Fibroblast of lung (primary cell): Measurements from ENCODE around the gene RYR1.

Source experiments
- EZH2 ChIP-seq: IDR thresholded peaks from 2 replicates; pipeline ENCODE4 v1.5.1; 2012; ENCODE audit warnings: low read length, control low read depth, mild to moderate bottlenecking; ENCODE audit errors: missing control alignments
- TF ChIP-seq, protein P1 (sequence below), 2 donors: IDR thresholded peaks in 1 of 2; conservative IDR thresholded peaks in 1 of 2; 1 replicate in 1 of 2; 2 replicates in 1 of 2; pipeline ENCODE4 v1.5.1; 2011 to 2012; ENCODE audit warnings: low read length in 2 of 2, control low read depth in 1 of 2, inconsistent platforms in 1 of 2, low read depth in 1 of 2, mild to moderate bottlenecking in 1 of 2

DNA sequence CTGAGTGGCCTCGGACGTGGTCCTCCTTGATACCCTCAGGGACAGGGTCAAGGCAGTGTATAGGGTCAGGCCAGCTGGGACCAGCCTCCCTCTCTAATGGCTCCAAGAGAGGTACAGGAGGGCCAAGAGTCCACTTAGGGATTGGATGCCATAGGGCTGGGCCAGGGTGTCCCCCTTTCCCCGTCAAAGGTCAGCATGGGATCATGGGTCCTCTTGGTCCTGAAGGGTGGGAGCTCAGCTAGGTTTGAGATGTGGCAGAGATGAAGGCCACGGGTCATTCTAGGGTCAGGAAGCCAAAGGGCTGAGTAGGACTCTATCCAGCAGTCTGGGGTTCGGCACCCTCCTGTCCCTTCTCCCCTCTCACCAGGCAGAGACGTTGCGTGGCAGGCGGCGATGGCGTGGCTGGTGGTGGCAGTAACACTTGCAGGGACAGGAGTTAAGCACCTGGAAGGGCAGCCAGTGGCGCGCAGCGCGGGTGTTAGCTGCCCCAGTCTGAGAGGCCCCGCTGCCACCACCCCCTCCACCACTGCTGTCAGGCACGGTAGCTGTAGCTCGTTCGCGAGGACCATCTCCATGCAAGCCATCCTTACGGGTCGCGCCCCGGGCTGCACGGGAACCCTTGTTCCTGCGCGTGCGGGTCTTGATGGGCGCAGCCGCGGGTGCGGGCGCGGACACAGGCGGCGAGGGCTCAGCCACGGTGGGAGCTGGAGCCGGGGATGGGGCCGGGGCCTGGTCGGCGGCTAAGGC lies 48.3 kb upstream of the RYR1 start:
- TF ChIP-seq, protein P1, sequence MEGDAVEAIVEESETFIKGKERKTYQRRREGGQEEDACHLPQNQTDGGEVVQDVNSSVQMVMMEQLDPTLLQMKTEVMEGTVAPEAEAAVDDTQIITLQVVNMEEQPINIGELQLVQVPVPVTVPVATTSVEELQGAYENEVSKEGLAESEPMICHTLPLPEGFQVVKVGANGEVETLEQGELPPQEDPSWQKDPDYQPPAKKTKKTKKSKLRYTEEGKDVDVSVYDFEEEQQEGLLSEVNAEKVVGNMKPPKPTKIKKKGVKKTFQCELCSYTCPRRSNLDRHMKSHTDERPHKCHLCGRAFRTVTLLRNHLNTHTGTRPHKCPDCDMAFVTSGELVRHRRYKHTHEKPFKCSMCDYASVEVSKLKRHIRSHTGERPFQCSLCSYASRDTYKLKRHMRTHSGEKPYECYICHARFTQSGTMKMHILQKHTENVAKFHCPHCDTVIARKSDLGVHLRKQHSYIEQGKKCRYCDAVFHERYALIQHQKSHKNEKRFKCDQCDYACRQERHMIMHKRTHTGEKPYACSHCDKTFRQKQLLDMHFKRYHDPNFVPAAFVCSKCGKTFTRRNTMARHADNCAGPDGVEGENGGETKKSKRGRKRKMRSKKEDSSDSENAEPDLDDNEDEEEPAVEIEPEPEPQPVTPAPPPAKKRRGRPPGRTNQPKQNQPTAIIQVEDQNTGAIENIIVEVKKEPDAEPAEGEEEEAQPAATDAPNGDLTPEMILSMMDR (conservative IDR thresholded peaks at IDR 0.05 in 1 of 2, IDR thresholded peaks at IDR 0.05 in 1 of 2; ENCODE audit: low read depth in 1 of 2, low read length in 2 of 2) = no peak
- no peak for TF ChIP-seq EZH2
